GM19438 (cell line): ENCODE data around the gene KRT81.
"Not testable (repeated sequence)": the region's sequence is repeated elsewhere in the genome, so short reads cannot be mapped to it uniquely, and the experiment has no call there.

Experiments used
- ATAC-seq: cut with Tn5 transposase; IDR thresholded peaks from one replicate; pipeline ENCODE4 v1.9.1; 2021; ENCODE audit warnings: low read depth; ENCODE audit not compliant: unreplicated experiment

Gene KRT81

GRCh38 chr12:52256584-52256935, 34.8 kb downstream of the KRT81 start:
- no peak for ATAC-seq

DNA sequence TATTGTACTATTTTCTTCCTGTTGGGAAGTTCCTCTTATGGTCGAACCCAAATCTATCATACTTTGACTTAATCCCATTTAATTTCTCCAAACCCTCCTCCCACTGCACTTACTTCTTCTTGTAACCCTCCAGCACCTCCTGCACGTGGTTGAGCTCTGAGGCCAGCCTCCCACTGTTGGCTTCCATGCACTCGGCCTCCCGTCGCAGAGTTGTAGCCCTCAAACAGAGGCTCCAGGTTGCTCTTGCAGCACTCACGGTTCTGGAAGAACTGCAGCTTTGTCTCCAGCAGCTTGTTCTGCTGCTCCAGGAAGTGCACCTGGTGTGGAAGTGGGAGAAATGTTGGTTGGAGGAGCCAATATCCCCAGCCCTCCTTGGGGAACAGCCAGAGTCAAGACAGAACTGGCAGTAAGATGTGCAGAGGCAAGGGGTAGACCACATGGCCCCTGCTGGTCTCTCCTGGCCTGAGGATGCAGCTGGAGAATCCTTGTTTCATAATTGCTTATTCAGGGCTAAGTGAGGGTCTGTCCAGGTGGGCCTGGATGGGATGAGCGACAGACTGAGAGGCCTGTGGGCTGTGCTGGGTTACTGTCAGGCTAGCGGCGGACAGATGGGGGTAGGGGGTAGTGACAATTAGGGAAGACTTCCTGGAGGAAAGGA, 35.3 kb downstream of the KRT81 start:
- ATAC-seq, result no peak

DNA sequence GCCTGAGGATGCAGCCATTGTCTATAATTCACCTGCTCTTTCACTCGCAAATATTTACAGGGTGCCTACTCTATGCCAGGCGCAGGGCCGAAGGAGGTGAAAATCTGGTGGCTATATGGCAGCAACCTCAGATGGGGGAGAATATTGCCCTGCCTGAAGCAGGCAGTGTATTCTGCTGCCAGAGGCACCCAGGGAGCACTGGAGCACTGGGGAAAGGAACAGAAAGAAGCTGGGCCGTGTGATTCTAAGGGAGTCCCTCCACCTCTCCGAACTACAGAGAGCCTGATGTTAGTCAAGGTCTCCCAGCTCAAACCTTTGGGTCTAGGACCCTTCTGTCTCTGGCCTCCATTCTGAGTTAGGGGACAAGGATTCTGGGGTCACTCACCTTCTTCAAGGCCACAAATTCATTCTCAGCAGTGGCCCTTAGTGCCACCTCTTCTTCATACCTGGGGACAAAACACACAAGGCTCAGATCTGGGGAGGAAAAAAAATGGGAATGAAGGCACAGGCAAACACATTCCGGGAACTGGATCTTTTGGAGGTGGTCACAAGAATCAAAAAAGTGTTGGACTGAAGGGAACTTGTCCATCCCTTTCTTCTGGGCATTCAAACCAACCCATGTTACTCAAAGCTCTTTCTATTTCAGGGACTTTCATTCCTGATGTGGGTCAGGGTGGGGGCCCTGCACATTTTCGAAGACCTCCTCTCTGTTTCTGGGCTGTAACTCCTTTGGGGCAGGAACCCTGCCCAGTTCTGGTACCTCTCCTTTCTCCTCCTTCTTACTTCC, 36.2 kb downstream of the KRT81 start:
- no peak for ATAC-seq

GRCh38 chr12:52254180-52254964, 37.0 kb downstream of the KRT81 start:
- ATAC-seq, result no peak

DNA sequence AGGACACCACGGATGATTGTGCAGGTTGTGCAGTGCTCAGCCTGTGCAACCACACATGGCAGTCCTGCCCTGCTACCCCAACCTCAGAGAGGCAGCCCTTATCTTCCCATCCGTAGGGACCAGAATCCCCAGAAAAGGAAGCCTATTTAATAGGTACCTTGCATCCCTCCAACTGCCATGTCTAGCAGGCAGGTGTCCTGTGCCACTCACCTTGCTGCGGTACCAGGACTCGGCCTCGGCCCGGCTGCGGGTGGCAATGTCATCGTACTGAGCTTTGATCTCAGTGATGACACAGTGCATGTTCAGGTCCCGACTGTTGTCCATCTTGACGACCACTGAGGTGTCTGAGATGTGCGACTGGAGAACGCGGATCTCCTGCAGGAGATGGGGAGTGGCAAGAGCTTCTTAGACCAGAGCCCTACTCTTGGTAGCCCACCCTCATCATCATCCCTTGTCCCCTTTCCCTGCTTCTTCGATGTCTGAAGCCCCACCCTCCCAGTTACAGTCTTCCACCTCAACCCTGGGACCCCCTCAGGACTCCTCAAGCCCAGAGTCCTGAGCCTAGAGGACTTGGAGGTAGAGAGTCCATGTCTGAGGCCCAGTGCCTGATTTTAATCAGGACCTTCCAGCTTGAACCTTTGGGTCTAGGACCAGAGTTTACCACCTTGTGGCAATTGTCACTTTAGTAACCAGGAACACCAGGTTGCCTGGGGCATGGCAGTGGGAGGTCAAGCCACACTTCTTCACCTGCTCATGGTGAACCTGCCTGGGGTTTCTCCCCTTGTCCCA, 37.7 kb downstream of the KRT81 start:
- no peak for ATAC-seq

GRCh38 chr12:52252728-52253343, 38.5 kb downstream of the KRT81 start:
- ATAC-seq, result no peak

GRCh38 chr12:52252175-52252615, 39.1 kb downstream of the KRT81 start:
- not testable (repeated sequence) for ATAC-seq

- ATAC-seq, result no peak
Measured at GRCh38 chr12:52251367-52252051, 39.8 kb downstream of the KRT81 start.

GRCh38 chr12:52250048-52250990, 41.0 kb downstream of the KRT81 start:
- ATAC-seq, result no peak

DNA sequence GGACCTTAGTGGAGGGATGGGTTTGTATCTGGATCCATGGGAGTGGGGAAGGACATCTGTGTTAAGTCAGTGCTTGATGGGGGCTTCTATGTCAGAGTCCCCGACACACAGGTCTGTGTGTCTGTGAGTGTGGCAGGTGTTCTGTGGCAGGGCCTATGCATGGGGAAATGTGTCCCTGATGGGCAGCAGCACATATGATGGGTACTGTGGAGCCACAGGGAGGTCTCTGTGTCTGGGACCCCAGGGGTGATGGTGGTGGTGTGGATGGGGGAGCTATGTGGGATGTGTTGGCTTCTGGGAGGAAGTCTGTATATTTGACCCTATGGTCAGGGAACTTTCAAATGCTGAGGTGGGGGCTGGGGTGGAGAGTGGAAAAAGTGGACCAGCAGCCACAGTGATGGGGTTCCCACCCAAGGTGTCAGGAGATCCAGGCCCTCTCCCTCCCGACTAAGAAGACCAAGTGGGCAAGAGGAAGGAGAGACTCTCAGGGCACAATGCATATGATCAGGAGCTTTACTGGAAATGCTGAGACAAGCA, 41.8 kb downstream of the KRT81 start:
- ATAC-seq, result no peak

DNA sequence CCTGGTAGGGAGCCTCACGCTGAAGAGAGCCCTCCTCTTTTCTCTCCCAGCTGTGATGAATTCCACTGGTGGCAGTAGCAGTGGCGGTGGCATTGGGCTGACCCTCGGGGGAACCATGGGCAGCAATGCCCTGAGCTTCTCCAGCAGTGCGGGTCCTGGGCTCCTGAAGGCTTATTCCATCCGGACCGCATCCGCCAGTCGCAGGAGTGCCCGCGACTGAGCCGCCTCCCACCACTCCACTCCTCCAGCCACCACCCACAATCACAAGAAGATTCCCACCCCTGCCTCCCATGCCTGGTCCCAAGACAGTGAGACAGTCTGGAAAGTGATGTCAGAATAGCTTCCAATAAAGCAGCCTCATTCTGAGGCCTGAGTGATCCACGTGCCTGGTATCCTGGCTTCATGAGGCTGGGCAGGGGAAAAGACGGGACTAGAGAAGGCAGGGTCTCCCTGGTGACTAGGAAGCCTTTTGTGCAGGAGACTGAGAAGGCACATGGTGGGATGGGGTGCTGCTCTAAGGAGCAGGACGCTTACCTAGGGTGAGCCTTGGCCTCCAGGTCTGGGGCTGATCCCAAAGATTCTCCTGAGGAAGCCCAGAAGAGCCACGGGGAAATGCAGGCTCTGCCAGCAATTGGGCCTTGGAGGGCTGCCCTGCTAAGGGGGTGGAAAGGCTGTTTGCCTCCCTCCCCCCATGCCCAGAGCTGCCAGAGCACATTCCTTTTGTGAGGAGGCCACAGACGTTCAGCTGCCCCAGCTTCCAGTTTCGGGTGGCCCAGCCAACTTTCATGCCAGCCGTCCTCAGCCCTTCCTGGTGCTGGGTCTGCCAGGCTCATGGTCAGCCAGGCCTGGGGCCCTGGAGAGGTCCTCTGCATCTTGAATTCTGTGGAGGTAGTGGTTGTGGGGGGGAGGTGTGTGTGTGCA, 42.5 kb downstream of the KRT81 start:
- no peak for ATAC-seq

GRCh38 chr12:52247622-52248540, 43.5 kb downstream of the KRT81 start:
- ATAC-seq, result no peak

- ATAC-seq, result no peak
Measured at GRCh38 chr12:52246720-52247621, 44.4 kb downstream of the KRT81 start.

DNA sequence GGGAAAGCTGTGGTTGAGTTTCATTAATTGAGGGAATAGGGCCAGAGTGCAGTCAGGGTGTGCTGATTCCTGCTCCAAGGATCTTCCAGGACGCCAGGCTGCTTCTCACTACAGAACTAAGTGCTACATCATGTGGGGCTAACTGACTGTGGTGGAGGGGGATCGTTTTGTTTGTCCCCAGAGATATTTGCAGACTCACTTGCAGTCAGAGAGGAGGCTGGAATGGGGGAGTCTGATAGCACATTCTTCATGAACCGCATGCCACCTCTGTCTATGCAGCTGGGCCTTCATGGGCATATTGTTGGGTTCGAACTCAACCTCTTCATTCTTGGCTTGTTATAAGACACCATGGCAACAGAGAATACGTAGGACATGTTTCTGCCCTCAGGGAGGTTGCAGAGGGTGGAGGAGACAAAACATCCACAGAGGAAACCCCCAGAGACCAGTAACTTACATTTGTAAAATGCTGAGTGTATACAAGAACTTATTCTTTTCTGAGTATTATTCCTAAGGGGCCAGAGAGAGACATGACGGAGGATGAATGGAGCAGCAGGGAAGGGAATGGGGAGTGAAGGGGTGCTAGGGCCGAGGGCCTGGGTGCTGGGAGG, 45.3 kb downstream of the KRT81 start:
- ATAC-seq, result no peak
